Fibroblast of lung (primary cell): ENCODE data around the gene C1orf105. TPM values are rescaled to one million over a fixed set of nuclear protein-coding genes. Genes with fewer than 3 reads are reported as not detected.

Experiments
- DNase-seq, 2 donors: peaks; one replicate each; pipeline versions ENCODE4 v3.0.0 to v3.0.0-alpha.2; 2010; ENCODE audit warnings: low read depth in 2 of 2
- H2AFZ ChIP-seq: 2 replicates; pipeline ENCODE4 v1.5.1; 2012; ENCODE audit warnings: low read length, control low read depth, inconsistent platforms
- H3K27ac ChIP-seq: 2 replicates; pipeline ENCODE4 v1.5.1; 2011; ENCODE audit warnings: low read length, control low read depth; ENCODE audit not compliant: insufficient read depth
- H3K27me3 ChIP-seq: 2 replicates; pipeline ENCODE4 v1.5.1; 2011; ENCODE audit warnings: mild to moderate bottlenecking, low read length; ENCODE audit not compliant: control insufficient read depth, insufficient read depth
- H3K36me3 ChIP-seq: 2 replicates; pipeline ENCODE4 v1.5.1; 2011; ENCODE audit warnings: low read length; ENCODE audit not compliant: control insufficient read depth, insufficient read depth
- H3K4me1 ChIP-seq: 2 replicates; pipeline ENCODE4 v1.5.1; 2011; ENCODE audit warnings: low read length; ENCODE audit not compliant: control insufficient read depth, insufficient read depth; ENCODE audit errors: extremely low read depth
- H3K4me2 ChIP-seq: 2 replicates; pipeline ENCODE4 v1.5.1; 2011; ENCODE audit warnings: low read length, control low read depth; ENCODE audit not compliant: insufficient read depth; ENCODE audit errors: extremely low read depth
- H3K4me3 ChIP-seq, 4 experiments: fragments of 200-600 bp in 1 of 4; sonication (generic) in 1 of 4; replicated peaks in 1 of 4; 2 replicates each; pipeline ENCODE4 v1.5.1; 2011 to 2016; ENCODE audit warnings: low read length in 4 of 4, low read depth in 3 of 4, mild to moderate bottlenecking in 3 of 4, control low read depth in 2 of 4, inconsistent platforms in 1 of 4, mixed read lengths in 1 of 4; ENCODE audit not compliant: insufficient read depth in 1 of 4; ENCODE audit errors: control extremely low read depth in 1 of 4
- H3K79me2 ChIP-seq: 2 replicates; pipeline ENCODE4 v1.5.1; 2012; ENCODE audit warnings: mild to moderate bottlenecking, low read length, inconsistent platforms; ENCODE audit not compliant: control insufficient read depth, insufficient read depth
- H3K9ac ChIP-seq: 2 replicates; pipeline ENCODE4 v1.5.1; 2011; ENCODE audit warnings: mild to moderate bottlenecking, low read length, control low read depth; ENCODE audit not compliant: insufficient read depth
- H3K9me3 ChIP-seq: 2 replicates; pipeline ENCODE4 v1.5.1; 2012; ENCODE audit warnings: low read depth, low read length; ENCODE audit not compliant: control insufficient read depth, insufficient read depth
- H4K20me1 ChIP-seq: 2 replicates; pipeline ENCODE4 v1.5.1; 2011; ENCODE audit warnings: low read length; ENCODE audit not compliant: control insufficient read depth, insufficient read depth; ENCODE audit errors: extremely low read depth
- EZH2 ChIP-seq: IDR thresholded peaks from 2 replicates; pipeline ENCODE4 v1.5.1; 2012; ENCODE audit warnings: low read length, control low read depth, mild to moderate bottlenecking; ENCODE audit errors: missing control alignments
- polyA plus RNA-seq, 2 donors: library from polyadenylated mRNA; depleted of rRNA in 1 of 2; stranded (reverse) in 1 of 2; unstranded in 1 of 2; fragments of >200 nt; gene quantifications; 2 replicates each; pipeline ENCODE4 v1.2.1, GENCODE V29; 2011 to 2012; ENCODE audit warnings: missing spikeins in 1 of 2
- total RNA-seq: library from RNA; depleted of rRNA; stranded (reverse); fragments of >200 nt; gene quantifications from 2 replicates; pipeline ENCODE4 v1.2.1, GENCODE V29; 2014
- TF ChIP-seq, protein P1 (sequence below), 2 donors: IDR thresholded peaks in 1 of 2; conservative IDR thresholded peaks in 1 of 2; 1 replicate in 1 of 2; 2 replicates in 1 of 2; pipeline ENCODE4 v1.5.1; 2011 to 2012; ENCODE audit warnings: low read length in 2 of 2, control low read depth in 1 of 2, inconsistent platforms in 1 of 2, low read depth in 1 of 2, mild to moderate bottlenecking in 1 of 2

Gene C1orf105
- total and polyA plus RNA-seq, 2 donors (not counting 1 experiment from before 2014, with no cell fraction given), result not detected

DNA sequence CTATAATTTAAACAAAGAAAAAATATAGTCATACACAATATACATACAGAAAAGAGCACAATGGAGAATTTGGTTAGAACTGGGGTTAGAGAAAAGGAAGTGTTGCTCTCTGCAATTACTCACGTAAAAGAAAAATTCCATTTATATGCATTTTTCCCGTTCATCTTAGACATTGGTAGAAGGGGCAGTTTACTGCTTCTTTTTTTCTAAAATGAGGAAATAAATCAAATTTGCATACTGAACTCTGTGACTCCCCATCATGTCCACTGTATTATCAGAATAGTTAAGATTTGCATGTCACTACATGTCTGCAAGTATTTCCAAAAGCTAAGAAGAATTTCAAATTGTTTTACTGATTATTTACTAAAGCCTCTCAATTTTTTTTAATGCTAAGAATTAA, 44.1 kb upstream of the C1orf105 start:
- Histone ChIP-seq H3K4me3 (no peak overlapping the region), H3K79me2 (no peaks in the 10 kb centered on the region), H3K27me3 (no peaks in the 10 kb centered on the region), H3K27ac (no peak overlapping the region), H2AFZ (no peak overlapping the region), H3K4me1 (peaks cover 2% of the 10 kb centered on the region), H3K9ac (no peak overlapping the region), H3K4me2 (no peak overlapping the region), H3K36me3 (no peaks in the 10 kb centered on the region), H3K9me3 (no peaks in the 10 kb centered on the region), H4K20me1 (no peaks in the 10 kb centered on the region)
- TF ChIP-seq EZH2, result no peak
- TF ChIP-seq, protein P1, sequence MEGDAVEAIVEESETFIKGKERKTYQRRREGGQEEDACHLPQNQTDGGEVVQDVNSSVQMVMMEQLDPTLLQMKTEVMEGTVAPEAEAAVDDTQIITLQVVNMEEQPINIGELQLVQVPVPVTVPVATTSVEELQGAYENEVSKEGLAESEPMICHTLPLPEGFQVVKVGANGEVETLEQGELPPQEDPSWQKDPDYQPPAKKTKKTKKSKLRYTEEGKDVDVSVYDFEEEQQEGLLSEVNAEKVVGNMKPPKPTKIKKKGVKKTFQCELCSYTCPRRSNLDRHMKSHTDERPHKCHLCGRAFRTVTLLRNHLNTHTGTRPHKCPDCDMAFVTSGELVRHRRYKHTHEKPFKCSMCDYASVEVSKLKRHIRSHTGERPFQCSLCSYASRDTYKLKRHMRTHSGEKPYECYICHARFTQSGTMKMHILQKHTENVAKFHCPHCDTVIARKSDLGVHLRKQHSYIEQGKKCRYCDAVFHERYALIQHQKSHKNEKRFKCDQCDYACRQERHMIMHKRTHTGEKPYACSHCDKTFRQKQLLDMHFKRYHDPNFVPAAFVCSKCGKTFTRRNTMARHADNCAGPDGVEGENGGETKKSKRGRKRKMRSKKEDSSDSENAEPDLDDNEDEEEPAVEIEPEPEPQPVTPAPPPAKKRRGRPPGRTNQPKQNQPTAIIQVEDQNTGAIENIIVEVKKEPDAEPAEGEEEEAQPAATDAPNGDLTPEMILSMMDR (conservative IDR thresholded peaks at IDR 0.05 in 1 of 2, IDR thresholded peaks at IDR 0.05 in 1 of 2; ENCODE audit: low read depth in 1 of 2, low read length in 2 of 2), result no peak
- no peak for DNase-seq

DNA sequence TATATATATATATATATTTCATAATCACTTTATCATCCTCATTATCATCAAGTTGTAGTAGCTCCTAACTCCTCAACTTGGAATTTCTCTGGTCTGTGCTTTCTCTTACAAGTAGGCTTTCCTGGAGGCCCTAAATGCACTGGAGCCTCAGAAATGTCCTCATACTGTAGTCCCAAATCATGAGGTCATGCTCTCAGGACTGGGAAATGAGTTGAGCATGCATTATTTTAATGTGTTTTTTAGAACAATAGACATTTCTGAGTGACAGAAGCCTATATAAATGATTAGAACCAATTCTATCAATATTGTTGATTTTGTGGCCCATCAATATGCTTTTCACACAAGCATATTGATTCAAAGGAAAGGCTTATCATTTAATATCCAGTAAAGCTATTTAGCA, 42.9 kb upstream of the C1orf105 start:
- Histone ChIP-seq H2AFZ (no peak overlapping the region), H3K27ac (no peak overlapping the region), H3K4me3 (no peak overlapping the region), H3K79me2 (no peaks in the 10 kb centered on the region), H3K9ac (no peak overlapping the region), H3K4me1 (peaks cover 2% of the 10 kb centered on the region), H3K36me3 (no peaks in the 10 kb centered on the region), H3K4me2 (no peak overlapping the region), H3K27me3 (no peaks in the 10 kb centered on the region), H3K9me3 (no peaks in the 10 kb centered on the region), H4K20me1 (no peaks in the 10 kb centered on the region)
- TF ChIP-seq, protein P1 (conservative IDR thresholded peaks at IDR 0.05 in 1 of 2, IDR thresholded peaks at IDR 0.05 in 1 of 2; ENCODE audit: low read depth in 1 of 2, low read length in 2 of 2), result no peak
- no peak for TF ChIP-seq EZH2
- no peak for DNase-seq

- Histone ChIP-seq H3K9ac (no peak overlapping the region), H3K4me2 (no peak overlapping the region), H4K20me1 (no peaks in the 10 kb centered on the region), H3K36me3 (no peaks in the 10 kb centered on the region), H3K4me1 (peaks cover 2% of the 10 kb centered on the region), H3K27ac (no peak overlapping the region), H3K79me2 (no peaks in the 10 kb centered on the region), H2AFZ (no peak overlapping the region), H3K4me3 (no peak overlapping the region), H3K27me3 (no peaks in the 10 kb centered on the region), H3K9me3 (no peaks in the 10 kb centered on the region)
- TF ChIP-seq, protein P1 (conservative IDR thresholded peaks at IDR 0.05 in 1 of 2, IDR thresholded peaks at IDR 0.05 in 1 of 2; ENCODE audit: low read depth in 1 of 2, low read length in 2 of 2), result no peak
- TF ChIP-seq EZH2, result no peak
- no peak for DNase-seq
Measured at GRCh38 chr1:172378109-172378760, 42.2 kb upstream of the C1orf105 start.
